Liver (tissue), 9 donors: ENCODE data around the gene LECT2. TPM values are rescaled to one million over a fixed set of nuclear protein-coding genes. Genes with fewer than 3 reads are reported as not detected.

Source experiments
- DNase-seq: peaks from one replicate; pipeline ENCODE4 v3.0.0-alpha.2; 2017; ENCODE audit warnings: low spot score
- H3K27ac ChIP-seq, 2 donors: one replicate each; pipeline ENCODE4 v1.7.0; 2013; ENCODE audit warnings: inconsistent platforms in 2 of 2, low read length in 2 of 2, control low read depth in 1 of 2, low read depth in 1 of 2, mild to moderate bottlenecking in 1 of 2
- H3K27me3 ChIP-seq, 4 donors: one replicate each; pipeline versions ENCODE4 v1.6.1 to v1.7.0; 2013; ENCODE audit warnings: low read length in 3 of 4, inconsistent platforms in 1 of 4, mild to moderate bottlenecking in 1 of 4, moderate library complexity in 1 of 4; ENCODE audit not compliant: control insufficient read depth in 4 of 4, insufficient read depth in 4 of 4
- H3K36me3 ChIP-seq, 4 donors: one replicate each; pipeline versions ENCODE4 v1.6.1 to v1.7.0; 2013; ENCODE audit warnings: low read length in 3 of 4, mild to moderate bottlenecking in 3 of 4, low read depth in 1 of 4, moderate library complexity in 1 of 4; ENCODE audit not compliant: control insufficient read depth in 4 of 4, insufficient read depth in 3 of 4
- H3K4me1 ChIP-seq, 4 donors: one replicate each; pipeline versions ENCODE4 v1.6.1 to v1.7.0; 2013; ENCODE audit warnings: low read length in 3 of 4, mild to moderate bottlenecking in 3 of 4, moderate library complexity in 1 of 4; ENCODE audit not compliant: control insufficient read depth in 4 of 4, insufficient read depth in 4 of 4
- H3K4me3 ChIP-seq, 3 donors: one replicate each; pipeline versions ENCODE4 v1.6.1 to v1.7.0; 2013; ENCODE audit warnings: low read length in 3 of 3, control low read depth in 1 of 3, low read depth in 1 of 3, mild to moderate bottlenecking in 1 of 3
- H3K9ac ChIP-seq, 2 donors: one replicate each; pipeline ENCODE4 v1.7.0; 2013; ENCODE audit warnings: low read length in 2 of 2, mild to moderate bottlenecking in 2 of 2, moderate library complexity in 2 of 2, control low read depth in 1 of 2, low read depth in 1 of 2
- H3K9me3 ChIP-seq, 4 donors: one replicate each; pipeline versions ENCODE4 v1.6.1 to v1.7.0; 2013; ENCODE audit warnings: low read length in 3 of 4; ENCODE audit not compliant: control insufficient read depth in 4 of 4
- EGR1 ChIP-seq, 2 donors: IDR thresholded peaks; 2 replicates each; pipeline ENCODE4 v1.6.1; 2016 to 2018; ENCODE audit warnings: antibody characterized with exemption in 2 of 2, low read depth in 2 of 2
- FOXA1 ChIP-seq: IDR thresholded peaks from 2 replicates; pipeline ENCODE4 v1.6.1; 2016; ENCODE audit warnings: antibody characterized with exemption
- FOXA2 ChIP-seq: IDR thresholded peaks from 2 replicates; pipeline ENCODE4 v1.6.1; 2016; ENCODE audit warnings: antibody characterized with exemption
- GABPA ChIP-seq, 2 donors: IDR thresholded peaks in 1 of 2; conservative IDR thresholded peaks in 1 of 2; 2 replicates each; pipeline ENCODE4 v1.6.1; 2016; ENCODE audit warnings: antibody characterized with exemption in 2 of 2, mild to moderate bottlenecking in 1 of 2, moderate library complexity in 1 of 2
- HNF4A ChIP-seq, 2 donors: conservative IDR thresholded peaks; 2 replicates each; pipeline ENCODE4 v1.6.1; 2016; ENCODE audit warnings: antibody characterized with exemption in 2 of 2, mild to moderate bottlenecking in 2 of 2
- HNF4G ChIP-seq: IDR thresholded peaks from 2 replicates; pipeline ENCODE4 v1.6.1; 2016; ENCODE audit warnings: antibody characterized with exemption
- JUND ChIP-seq, 2 donors: IDR thresholded peaks; 2 replicates each; pipeline ENCODE4 v1.6.1; 2016; ENCODE audit warnings: antibody characterized with exemption in 2 of 2
- NR2F2 ChIP-seq: IDR thresholded peaks from 2 replicates; pipeline ENCODE4 v1.6.1; 2016; ENCODE audit warnings: antibody characterized with exemption
- RAD21 ChIP-seq, 2 donors: IDR thresholded peaks; 2 replicates each; pipeline ENCODE4 v1.6.1; 2016; ENCODE audit warnings: antibody characterized with exemption in 2 of 2, mild to moderate bottlenecking in 2 of 2
- RXRA ChIP-seq, 2 donors: IDR thresholded peaks; 2 replicates each; pipeline ENCODE4 v1.6.1; 2017 to 2018; ENCODE audit warnings: antibody characterized with exemption in 2 of 2, mild to moderate bottlenecking in 1 of 2
- SP1 ChIP-seq: IDR thresholded peaks from 2 replicates; pipeline ENCODE4 v1.6.1; 2018; ENCODE audit warnings: antibody characterized with exemption, mild to moderate bottlenecking
- TAF1 ChIP-seq: conservative IDR thresholded peaks from 2 replicates; pipeline ENCODE4 v1.6.1; 2016; ENCODE audit warnings: antibody characterized with exemption, mild to moderate bottlenecking
- YY1 ChIP-seq: IDR thresholded peaks from 2 replicates; pipeline ENCODE4 v1.6.1; 2016; ENCODE audit warnings: antibody characterized with exemption, mild to moderate bottlenecking
- WGBS: extraction: QIAGEN DNeasy Blood & Tissue Kit; methylation state at CpG from one replicate; pipeline ENCODE4 v1.1.7; 2013; 5-methylcytosine and 5-hydroxymethylcytosine counted together
- polyA plus RNA-seq, 2 donors: library from polyadenylated mRNA; stranded (reverse) in 1 of 2; unstranded in 1 of 2; fragments of 200-250 nt in 1 of 2; fragments of >200 nt in 1 of 2; fragmentation: Nextera tagmentation in 1 of 2; extraction: Ambion mirVana in 1 of 2; gene quantifications; one replicate each; pipeline versions ENCODE4 v1.2.1 to v1.2.3, GENCODE V29; 2013 to 2015
- total RNA-seq, 2 donors: library from RNA; depleted of rRNA; stranded (reverse); fragments of >200 nt; gene quantifications; one replicate each; pipeline ENCODE4 v1.2.3, GENCODE V29; 2014
- TF ChIP-seq, protein P1 (sequence below): IDR thresholded peaks from 2 replicates; pipeline ENCODE4 v1.6.1; 2016; ENCODE audit warnings: antibody characterized with exemption, mild to moderate bottlenecking
- TF ChIP-seq, protein P2 (sequence below): fragments of 150-350 bp; IDR thresholded peaks from 2 replicates; pipeline ENCODE4 v1.5.1; 2017; ENCODE audit warnings: improper control_type of control experiment, low read depth, low read length; ENCODE audit not compliant: missing input control
- TF ChIP-seq, protein P3 (sequence below): IDR thresholded peaks from 2 replicates; pipeline ENCODE4 v1.6.1; 2016; ENCODE audit warnings: antibody characterized with exemption
- TF ChIP-seq, protein P4 (sequence below): IDR thresholded peaks from 2 replicates; pipeline ENCODE4 v1.6.1; 2016; ENCODE audit warnings: antibody characterized with exemption
- TF ChIP-seq, protein P5 (sequence below): IDR thresholded peaks from 2 replicates; pipeline ENCODE4 v1.6.1; 2016; ENCODE audit warnings: antibody characterized with exemption
- donor health status: healthy.
- donor health status: healthy.
- donor health status: healthy.
- donor health status: healthy.
- donor health status: healthy.

LECT2 gene
- total and polyA plus RNA-seq, 4 donors: 27.4 to 93.8 (median 81.1) TPM

DNA sequence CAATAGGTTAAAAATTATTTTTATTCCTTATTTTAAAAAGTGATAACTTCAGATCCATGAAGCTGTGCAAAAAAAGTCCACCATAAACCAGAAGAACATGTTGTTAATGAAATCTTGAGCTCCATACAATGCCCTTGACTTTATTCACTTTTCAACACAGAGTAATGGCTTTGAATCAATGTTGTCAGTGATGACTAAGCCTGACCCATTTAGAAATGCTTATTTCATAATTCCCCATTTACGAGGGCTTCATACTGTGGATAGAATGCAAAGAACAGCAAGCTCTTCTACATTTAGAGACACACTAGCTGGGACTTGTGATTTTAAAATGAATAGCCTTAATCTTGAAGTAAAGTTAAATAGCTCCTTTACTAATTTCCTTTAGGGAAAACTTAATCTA is 33.4 kb downstream of the LECT2 start:
- no peaks in the 10 kb centered on the region for H3K27me3 ChIP-seq
- H3K9ac ChIP-seq: no peak overlapping the region
- DNase-seq: no peak
- no peak overlapping the region for H3K27ac ChIP-seq
- H3K4me1 ChIP-seq: no peaks in the 10 kb centered on the region
- no peaks in the 10 kb centered on the region for H3K9me3 ChIP-seq
- WGBS: 49% methylated on average over 1 of the region's 1 CpG
- TF ChIP-seq RXRA (IDR thresholded peaks at IDR 0.05): no peak
- TF ChIP-seq, protein P1, sequence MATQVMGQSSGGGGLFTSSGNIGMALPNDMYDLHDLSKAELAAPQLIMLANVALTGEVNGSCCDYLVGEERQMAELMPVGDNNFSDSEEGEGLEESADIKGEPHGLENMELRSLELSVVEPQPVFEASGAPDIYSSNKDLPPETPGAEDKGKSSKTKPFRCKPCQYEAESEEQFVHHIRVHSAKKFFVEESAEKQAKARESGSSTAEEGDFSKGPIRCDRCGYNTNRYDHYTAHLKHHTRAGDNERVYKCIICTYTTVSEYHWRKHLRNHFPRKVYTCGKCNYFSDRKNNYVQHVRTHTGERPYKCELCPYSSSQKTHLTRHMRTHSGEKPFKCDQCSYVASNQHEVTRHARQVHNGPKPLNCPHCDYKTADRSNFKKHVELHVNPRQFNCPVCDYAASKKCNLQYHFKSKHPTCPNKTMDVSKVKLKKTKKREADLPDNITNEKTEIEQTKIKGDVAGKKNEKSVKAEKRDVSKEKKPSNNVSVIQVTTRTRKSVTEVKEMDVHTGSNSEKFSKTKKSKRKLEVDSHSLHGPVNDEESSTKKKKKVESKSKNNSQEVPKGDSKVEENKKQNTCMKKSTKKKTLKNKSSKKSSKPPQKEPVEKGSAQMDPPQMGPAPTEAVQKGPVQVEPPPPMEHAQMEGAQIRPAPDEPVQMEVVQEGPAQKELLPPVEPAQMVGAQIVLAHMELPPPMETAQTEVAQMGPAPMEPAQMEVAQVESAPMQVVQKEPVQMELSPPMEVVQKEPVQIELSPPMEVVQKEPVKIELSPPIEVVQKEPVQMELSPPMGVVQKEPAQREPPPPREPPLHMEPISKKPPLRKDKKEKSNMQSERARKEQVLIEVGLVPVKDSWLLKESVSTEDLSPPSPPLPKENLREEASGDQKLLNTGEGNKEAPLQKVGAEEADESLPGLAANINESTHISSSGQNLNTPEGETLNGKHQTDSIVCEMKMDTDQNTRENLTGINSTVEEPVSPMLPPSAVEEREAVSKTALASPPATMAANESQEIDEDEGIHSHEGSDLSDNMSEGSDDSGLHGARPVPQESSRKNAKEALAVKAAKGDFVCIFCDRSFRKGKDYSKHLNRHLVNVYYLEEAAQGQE: no peak
- no peak for TF ChIP-seq JUND (IDR thresholded peaks at IDR 0.05)
- TF ChIP-seq NR2F2: no peak
- TF ChIP-seq, protein P2, sequence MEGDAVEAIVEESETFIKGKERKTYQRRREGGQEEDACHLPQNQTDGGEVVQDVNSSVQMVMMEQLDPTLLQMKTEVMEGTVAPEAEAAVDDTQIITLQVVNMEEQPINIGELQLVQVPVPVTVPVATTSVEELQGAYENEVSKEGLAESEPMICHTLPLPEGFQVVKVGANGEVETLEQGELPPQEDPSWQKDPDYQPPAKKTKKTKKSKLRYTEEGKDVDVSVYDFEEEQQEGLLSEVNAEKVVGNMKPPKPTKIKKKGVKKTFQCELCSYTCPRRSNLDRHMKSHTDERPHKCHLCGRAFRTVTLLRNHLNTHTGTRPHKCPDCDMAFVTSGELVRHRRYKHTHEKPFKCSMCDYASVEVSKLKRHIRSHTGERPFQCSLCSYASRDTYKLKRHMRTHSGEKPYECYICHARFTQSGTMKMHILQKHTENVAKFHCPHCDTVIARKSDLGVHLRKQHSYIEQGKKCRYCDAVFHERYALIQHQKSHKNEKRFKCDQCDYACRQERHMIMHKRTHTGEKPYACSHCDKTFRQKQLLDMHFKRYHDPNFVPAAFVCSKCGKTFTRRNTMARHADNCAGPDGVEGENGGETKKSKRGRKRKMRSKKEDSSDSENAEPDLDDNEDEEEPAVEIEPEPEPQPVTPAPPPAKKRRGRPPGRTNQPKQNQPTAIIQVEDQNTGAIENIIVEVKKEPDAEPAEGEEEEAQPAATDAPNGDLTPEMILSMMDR: no peak
- no peak for TF ChIP-seq HNF4G
- TF ChIP-seq TAF1: no peak
- TF ChIP-seq YY1: no peak
- no peak for TF ChIP-seq SP1
- TF ChIP-seq, protein P3, sequence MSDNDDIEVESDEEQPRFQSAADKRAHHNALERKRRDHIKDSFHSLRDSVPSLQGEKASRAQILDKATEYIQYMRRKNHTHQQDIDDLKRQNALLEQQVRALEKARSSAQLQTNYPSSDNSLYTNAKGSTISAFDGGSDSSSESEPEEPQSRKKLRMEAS: no peak
- no peak for TF ChIP-seq EGR1 (IDR thresholded peaks at IDR 0.05; ENCODE audit: low read depth in 2 of 2)
- no peaks in the 10 kb centered on the region for H3K36me3 ChIP-seq
- no peak overlapping the region for H3K4me3 ChIP-seq

DNA sequence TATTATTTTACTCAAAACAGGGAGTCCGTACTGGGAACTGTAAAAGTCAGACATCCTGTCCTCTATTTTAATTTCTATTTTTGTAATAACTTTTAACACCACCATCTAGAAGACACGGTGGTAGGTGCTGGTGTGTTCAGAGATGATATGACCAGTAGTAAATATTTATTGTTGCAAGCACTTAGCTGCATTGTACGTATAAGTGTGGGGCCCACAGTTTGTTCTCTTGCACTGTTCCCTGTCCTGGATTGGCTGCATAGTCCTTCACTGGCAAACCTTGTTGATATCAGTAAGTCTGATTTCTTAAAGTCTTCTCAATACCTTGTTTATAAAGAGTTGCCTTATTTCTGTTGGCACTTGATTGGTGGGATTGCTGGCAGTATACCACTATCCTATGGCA is 34.6 kb downstream of the LECT2 start:
- Histone ChIP-seq H3K27ac (no peak overlapping the region), H3K4me3 (no peak overlapping the region), H3K9ac (no peak overlapping the region), H3K36me3 (no peaks in the 10 kb centered on the region), H3K4me1 (no peaks in the 10 kb centered on the region), H3K9me3 (no peaks in the 10 kb centered on the region), H3K27me3 (no peaks in the 10 kb centered on the region)
- DNase-seq: no peak
- 74% methylated on average over 3 of the region's 3 CpGs for WGBS
- TF ChIP-seq, protein P1: no peak
- no peak for TF ChIP-seq NR2F2
- no peak for TF ChIP-seq TAF1
- no peak for TF ChIP-seq RAD21 (IDR thresholded peaks at IDR 0.05)
- TF ChIP-seq YY1: no peak
- TF ChIP-seq, protein P4, sequence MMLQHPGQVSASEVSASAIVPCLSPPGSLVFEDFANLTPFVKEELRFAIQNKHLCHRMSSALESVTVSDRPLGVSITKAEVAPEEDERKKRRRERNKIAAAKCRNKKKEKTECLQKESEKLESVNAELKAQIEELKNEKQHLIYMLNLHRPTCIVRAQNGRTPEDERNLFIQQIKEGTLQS: no peak
- TF ChIP-seq, protein P3: no peak
- no peak for TF ChIP-seq EGR1 (IDR thresholded peaks at IDR 0.05; ENCODE audit: low read depth in 2 of 2)
- TF ChIP-seq FOXA2: no peak
- no peak for TF ChIP-seq HNF4G
- TF ChIP-seq GABPA (IDR thresholded peaks at IDR 0.05 in 1 of 2, conservative IDR thresholded peaks at IDR 0.05 in 1 of 2): no peak
- TF ChIP-seq HNF4A (conservative IDR thresholded peaks at IDR 0.05): no peak
- TF ChIP-seq, protein P2: no peak
- TF ChIP-seq RXRA (IDR thresholded peaks at IDR 0.05): no peak
- no peak for TF ChIP-seq SP1
- TF ChIP-seq FOXA1: no peak
- TF ChIP-seq, protein P5, sequence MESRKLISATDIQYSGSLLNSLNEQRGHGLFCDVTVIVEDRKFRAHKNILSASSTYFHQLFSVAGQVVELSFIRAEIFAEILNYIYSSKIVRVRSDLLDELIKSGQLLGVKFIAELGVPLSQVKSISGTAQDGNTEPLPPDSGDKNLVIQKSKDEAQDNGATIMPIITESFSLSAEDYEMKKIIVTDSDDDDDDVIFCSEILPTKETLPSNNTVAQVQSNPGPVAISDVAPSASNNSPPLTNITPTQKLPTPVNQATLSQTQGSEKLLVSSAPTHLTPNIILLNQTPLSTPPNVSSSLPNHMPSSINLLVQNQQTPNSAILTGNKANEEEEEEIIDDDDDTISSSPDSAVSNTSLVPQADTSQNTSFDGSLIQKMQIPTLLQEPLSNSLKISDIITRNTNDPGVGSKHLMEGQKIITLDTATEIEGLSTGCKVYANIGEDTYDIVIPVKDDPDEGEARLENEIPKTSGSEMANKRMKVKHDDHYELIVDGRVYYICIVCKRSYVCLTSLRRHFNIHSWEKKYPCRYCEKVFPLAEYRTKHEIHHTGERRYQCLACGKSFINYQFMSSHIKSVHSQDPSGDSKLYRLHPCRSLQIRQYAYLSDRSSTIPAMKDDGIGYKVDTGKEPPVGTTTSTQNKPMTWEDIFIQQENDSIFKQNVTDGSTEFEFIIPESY: no peak
